SW 1271 (cell line): ENCODE measurements around the gene LILRA2.
"Not testable (repeated sequence)": the region's sequence is repeated elsewhere in the genome, so short reads cannot be mapped to it uniquely, and the experiment has no call there.

Experiments used
- DNase-seq, 2 experiments: peaks; one replicate each; lab custom pipeline; 2025; lab: John Stamatoyannopoulos, UW

Gene LILRA2

GRCh38 chr19:54573330-54573872 lies at the start of gene LILRA2:
LILRA2 (plus strand) TSS chr19:54573790; CDS start chr19:54573879, 89 bp downstream.
- no peak for DNase-seq

- no peak for DNase-seq
Observed at GRCh38 chr19:54525636-54526035, 48.0 kb upstream of the LILRA2 start.

- DNase-seq: no peak
Observed at GRCh38 chr19:54526972-54527371, 46.6 kb upstream of the LILRA2 start.

GRCh38 chr19:54530866-54531265 lies 42.7 kb upstream of the LILRA2 start:
- DNase-seq: no peak

- DNase-seq: no peak
Observed at GRCh38 chr19:54532528-54532927, 41.1 kb upstream of the LILRA2 start.

GRCh38 chr19:54533476-54533875 lies 40.1 kb upstream of the LILRA2 start:
- no peak for DNase-seq

GRCh38 chr19:54534156-54534555 lies 39.4 kb upstream of the LILRA2 start:
- DNase-seq: no peak

GRCh38 chr19:54535601-54536000 lies 38.0 kb upstream of the LILRA2 start:
- DNase-seq: no peak

- no peak for DNase-seq
Observed at GRCh38 chr19:54536956-54537355, 36.6 kb upstream of the LILRA2 start.

- DNase-seq: no peak
Observed at GRCh38 chr19:54541712-54542111, 31.9 kb upstream of the LILRA2 start.

- DNase-seq: no peak
Observed at GRCh38 chr19:54548806-54549205, 24.8 kb upstream of the LILRA2 start.

- no peak for DNase-seq
Observed at GRCh38 chr19:54549224-54549623, 24.4 kb upstream of the LILRA2 start.

- no peak for DNase-seq
Observed at GRCh38 chr19:54551293-54551692, 22.3 kb upstream of the LILRA2 start.

GRCh38 chr19:54551950-54552912 lies 21.4 kb upstream of the LILRA2 start:
- no peak for DNase-seq

GRCh38 chr19:54552913-54553310 lies 20.7 kb upstream of the LILRA2 start:
- DNase-seq: no peak

- DNase-seq: no peak
Observed at GRCh38 chr19:54554006-54554405, 19.6 kb upstream of the LILRA2 start.

- DNase-seq: no peak
Observed at GRCh38 chr19:54554896-54555295, 18.7 kb upstream of the LILRA2 start.

GRCh38 chr19:54556194-54556593 lies 17.4 kb upstream of the LILRA2 start:
- no peak for DNase-seq

- DNase-seq: no peak
Observed at GRCh38 chr19:54558339-54558738, 15.3 kb upstream of the LILRA2 start.

- DNase-seq: no peak
Observed at GRCh38 chr19:54560881-54561385, 12.7 kb upstream of the LILRA2 start.

GRCh38 chr19:54561840-54562239 lies 11.8 kb upstream of the LILRA2 start:
- DNase-seq: no peak

- DNase-seq: not testable (repeated sequence)
Observed at GRCh38 chr19:54563206-54563605, 10.4 kb upstream of the LILRA2 start.

- DNase-seq: no peak
Observed at GRCh38 chr19:54570316-54570715, 3.3 kb upstream of the LILRA2 start.
